ENCODE measurements around the gene GSTA4.
"Not testable (repeated sequence)": the region's sequence is repeated elsewhere in the genome, so short reads cannot be mapped to it uniquely, and the experiment has no call there.

GSTA4 gene

DNA sequence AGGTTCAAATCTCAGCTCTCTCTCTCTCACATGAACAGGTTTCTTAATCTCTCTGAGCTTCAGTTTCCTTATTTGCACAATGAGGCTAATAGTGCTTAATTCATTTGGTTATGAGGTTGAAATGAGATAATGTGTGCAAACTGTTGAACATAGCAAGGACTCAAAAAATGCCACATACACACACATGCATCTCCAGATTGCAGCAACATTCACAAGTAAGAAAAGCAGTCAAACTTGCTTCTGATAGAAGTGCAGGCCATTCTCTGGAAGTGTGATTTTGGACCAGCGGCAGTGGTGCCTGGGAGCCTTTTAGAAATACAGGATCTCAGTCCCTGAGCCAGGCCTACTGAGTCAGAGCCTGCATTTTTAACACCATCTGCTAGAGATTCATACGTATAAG, 25.7 kb downstream of the GSTA4 start:
- DNase-seq: no peak

DNA sequence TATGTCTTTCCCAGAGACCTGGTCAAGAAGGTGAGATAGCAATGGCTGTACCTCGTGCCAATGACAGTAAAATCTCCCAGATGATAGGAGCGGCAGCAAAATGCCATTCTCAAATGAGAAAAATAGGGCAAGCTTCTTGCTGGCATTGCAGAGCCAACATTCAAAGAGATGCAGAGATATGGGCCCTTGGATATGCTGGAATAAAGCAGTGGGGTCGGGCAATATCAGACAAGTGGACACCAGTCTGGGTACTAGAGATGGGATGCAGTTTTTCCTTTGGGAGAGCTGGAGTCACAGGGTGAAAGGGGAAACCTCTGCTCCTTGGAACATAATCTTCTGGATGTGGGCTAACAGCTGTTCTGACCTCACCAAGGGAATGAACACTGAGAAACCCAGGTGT, 29.0 kb downstream of the GSTA4 start:
- DNase-seq: no peak

DNA sequence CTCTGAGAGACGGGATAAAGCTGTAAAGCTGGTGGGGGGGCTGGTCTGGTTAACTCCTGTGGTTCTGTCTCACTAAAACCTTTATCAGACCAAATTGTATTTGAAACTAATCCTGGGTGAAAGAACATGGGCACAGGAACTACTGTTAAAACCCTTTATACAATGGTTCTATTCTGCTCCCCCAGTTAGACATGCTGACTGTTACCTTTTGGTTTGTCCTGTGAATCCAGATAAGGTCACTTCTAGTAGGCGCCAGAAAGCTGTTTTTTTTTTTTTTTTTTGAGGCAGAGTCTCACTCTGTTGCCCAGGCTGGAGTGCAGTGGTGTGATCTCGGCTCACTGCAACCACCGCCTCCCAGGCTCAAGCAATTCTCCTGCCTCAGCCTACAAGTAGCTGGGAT, 29.7 kb downstream of the GSTA4 start:
- no peak for DNase-seq

DNA sequence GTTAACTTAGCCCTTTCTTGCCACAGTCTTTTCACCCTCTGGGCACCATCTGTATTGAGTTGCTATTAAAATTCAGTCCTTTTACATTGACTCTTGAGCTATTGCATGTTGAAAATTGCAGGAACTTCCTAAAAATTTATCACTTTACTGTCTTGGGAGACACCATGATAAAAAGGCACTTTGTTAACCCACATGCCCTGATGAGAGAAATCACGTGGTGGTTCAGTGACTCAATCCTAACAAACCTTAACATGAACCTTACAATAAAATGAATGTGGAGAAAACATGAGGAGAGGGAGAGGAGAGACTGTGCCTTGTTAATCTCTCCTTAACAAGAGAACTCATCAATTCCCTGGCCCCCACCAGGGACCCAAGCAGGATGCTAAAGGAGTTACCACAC, 30.8 kb downstream of the GSTA4 start:
- no peak for DNase-seq

DNA sequence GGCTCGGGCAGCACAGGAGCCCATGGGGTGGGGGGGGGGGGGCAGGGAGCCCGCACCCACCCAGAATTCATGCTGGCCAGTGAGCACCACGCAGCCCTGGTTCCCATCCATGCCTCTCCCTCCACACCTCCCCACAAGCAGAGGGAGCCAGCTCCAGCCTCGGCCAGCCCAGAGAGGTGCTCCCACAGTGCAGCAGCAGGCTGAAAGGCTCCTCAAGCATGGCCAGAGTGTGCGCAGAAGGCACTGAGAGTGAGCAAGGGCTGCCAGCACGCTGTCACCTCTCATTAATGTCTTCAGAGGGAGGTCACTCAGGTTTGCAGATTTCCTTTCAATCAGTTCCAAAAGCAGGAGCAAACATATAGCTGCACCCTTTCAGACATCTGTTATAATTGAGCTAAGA, 32.4 kb downstream of the GSTA4 start:
- no peak for DNase-seq

DNA sequence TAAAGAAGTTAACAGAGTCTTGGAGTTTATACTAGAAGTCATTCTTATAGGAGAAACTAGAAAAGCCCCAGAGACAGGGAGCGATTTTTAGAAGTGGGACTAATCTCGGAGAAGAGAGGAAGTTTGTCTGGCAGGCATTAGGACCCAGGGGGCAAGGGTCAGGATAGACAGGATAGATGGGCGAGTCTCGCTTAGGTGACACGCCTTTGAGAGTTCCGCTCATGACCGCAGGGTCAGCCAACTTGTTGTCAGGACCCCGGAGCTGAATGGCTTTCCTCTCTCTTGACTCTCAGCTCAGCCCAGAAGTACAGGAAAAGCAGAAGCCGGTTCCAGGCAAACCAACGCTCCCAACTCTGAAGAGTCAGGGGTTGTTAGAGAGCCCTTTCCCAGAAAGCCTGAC, 34.1 kb downstream of the GSTA4 start:
- DNase-seq: not testable (repeated sequence)

DNA sequence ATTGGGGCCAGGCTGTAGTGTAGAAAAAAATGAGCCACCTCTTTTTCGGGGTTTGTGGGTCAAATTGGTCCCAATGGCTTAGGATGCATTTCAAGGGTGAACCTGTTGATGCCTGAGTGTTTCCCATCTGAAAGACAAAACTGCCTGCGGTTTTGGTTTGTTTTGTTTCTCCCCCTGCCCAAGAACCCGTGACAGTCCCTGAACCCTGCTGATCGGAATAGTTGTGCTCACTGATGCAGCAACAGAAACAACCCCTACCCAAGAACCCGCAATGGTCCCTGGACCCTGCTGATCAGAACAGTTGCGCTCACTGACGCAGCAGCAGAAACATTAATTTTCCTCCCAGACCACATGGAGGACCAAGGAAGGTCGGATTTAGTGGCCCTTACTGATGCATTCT, 34.9 kb downstream of the GSTA4 start:
- not testable (repeated sequence) for DNase-seq

DNA sequence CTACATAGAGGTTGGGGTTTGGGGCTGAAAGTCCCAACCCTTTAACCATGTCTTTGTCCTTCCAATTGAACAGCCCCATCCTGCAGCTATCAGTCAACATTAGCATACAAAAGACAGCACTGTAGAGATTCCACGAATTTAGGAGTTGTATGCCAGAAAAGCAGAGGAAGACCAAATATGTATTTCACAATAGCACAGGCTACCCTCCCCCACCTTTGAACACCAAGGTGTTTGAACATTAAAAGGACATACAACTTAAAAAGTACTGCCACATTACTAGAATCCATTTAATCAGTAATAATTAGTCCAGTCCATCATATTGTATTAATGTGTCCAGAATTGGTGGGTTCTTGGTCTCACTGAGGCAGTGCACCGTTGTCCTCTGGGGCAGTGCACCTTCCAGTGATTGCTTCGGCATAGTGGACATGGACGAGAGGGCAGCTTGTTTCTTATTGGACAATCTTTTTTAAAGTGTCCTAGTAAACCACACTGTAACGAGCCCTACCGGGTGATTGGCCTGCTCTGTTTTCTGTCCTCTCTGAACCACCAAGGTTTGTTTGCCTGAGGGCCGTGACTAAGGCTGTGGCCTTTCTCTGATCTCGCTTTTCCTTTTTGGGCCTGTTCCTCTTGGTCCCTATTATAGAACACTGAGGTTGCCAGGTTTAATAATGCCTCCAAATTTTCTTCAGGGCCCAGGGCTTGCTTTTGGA, 36.4 kb downstream of the GSTA4 start:
- no peak for DNase-seq

DNA sequence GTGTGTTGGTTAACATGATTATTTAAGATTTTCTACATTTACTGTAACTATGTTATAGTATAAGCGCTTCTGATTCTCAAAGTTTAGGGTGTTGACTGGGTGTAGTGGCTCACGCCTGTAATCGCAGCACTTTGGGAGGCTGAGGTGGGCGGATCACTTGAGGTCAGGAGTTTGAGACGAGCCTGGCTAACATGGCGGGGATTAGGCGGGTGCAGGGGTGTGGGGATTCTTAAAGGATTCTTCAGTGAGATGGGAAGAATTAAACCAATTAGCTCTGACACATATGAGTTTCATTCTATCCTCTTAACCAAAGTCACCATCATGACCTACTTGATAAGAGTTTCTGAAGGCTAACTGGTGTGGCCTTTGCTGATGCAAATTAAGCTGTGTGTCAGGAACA, 39.2 kb downstream of the GSTA4 start:
- DNase-seq: no peak

DNA sequence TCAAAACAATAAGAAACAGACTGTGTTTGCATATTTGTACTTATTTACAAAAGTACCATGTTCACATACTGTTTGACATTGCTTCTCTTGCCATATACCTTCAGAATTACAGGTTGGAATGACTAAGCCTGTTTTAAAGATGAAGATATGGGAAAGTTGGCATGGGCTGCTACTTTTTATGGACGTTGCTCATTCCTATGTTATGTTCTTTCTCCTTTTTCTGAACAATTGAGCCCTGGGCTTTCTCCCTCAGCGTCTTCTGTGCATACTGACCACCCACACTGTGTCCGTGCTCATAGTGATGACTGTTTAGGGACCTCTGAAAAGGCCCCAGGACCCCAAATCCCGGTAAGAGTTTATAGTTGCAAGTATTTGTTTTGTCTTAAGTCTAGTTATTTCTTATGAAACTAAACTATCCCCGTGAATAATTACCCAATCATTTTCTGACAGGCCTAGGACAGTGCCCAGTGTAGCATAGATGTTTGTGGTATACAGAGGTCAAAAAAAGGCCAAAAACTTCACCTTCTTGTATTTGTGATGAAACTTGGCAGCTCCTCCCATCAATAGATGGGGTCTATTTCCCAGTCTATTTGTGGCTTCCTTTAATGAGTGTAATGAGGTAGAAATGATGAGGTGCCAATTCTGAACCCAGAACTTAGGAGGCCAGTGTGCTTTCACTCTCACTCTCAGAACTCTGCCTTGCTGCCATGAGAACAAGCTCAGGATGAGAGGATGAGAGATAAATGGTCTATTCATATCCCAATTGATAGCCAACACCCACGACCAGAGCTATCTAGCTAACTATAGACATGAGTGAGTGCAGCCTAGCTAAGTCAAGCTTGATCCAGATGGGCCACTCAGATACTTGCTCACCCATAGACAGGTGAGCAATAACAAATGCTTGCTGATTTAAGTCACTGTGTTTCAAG, 40.9 kb downstream of the GSTA4 start:
- DNase-seq: no peak

DNA sequence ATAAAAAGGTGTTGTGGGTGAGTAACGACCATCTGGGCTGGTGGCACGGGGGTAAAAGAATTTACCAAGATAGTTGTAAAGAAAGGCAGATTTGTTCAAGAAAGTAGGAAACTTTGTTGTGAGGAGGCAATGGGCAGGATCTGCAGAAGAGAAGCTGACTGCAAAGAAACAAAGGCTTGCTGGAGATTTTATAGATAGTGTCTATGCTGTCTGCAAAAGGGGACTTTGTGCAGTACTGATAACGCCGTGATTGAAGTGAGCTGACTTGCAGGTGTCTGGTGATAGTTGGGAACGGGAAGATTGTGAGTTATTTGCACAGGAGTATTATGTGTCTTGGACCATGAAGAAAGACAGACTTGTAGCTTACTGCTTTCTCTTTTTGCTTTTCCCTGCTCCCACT, 48.8 kb downstream of the GSTA4 start:
- DNase-seq: no peak

DNA sequence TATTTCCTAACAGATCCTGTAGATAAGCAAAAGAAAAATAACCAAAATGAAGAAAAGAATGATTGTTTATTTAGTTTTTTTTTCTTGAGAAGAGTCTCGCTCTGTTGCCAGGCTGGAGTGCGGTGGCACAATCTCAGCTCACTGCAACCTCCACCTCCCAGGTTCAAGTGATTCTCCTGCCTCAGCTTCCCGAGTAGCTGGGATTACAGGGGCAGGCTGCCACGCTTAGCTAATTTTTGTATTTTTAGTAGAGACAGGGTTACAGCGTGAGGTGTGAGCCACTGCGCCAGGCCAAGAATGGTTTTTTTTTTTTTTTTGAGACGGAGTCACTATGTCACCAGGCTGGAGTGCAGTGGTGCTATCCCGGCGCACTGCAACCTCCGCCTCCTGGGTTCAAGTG, 52.3 kb downstream of the GSTA4 start:
- DNase-seq: not testable (repeated sequence)

DNA sequence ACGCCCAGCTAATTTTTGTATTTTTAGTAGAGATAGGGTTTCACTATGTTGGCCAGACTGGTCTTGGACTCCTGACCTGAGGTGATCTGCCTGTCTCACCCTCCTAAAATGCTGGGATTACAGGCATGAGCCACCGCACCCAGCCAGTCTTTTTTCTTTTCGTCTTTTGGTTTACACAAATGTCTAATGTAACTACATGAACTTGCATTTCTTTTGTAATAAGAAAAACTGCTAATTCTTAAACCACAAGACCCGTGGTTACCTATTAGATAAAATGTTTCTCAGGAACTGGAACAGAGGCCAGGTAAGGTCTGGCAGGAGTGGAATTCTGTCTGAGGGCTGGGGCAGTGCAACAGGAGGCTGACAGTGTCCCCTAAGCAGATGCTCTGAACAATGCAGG, 52.9 kb downstream of the GSTA4 start:
- no peak for DNase-seq

DNA sequence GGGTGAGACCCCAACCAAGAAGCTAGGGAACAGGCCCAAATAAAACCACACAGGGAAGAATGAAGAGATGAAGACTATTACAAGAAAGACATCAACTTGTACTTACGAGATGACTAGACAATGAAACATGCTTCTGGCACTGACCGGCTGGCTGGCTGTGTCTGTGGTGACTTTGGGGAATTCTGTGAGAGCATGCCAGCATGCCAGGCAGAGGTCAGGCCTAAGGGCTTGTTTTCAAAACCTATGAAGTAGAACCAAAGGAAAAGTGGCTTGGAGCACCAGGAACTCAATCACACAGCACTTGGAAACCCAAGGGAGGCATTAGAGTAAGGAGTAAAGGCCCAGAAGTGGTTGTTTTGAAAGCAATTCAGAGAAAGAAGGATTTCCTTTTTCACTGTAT, 57.2 kb downstream of the GSTA4 start:
- DNase-seq: no peak

DNA sequence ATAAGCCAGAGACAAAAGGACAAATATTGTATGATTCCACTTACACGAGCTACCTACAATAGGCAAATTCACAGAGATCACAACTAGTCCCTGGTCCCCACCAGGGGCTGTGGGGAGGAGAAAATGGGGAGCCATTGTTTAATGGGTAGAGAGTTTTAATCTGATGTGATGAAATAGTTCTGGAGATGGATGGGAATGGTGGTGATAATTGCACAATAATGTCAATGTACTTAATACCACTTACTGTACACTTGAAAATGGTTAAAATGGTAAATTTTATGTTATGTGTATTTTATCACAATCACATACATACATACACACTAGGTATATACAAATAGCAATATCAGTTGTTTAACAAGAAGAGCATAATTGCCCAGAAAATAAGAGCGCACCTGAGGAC, 61.3 kb downstream of the GSTA4 start:
- DNase-seq: no peak

DNA sequence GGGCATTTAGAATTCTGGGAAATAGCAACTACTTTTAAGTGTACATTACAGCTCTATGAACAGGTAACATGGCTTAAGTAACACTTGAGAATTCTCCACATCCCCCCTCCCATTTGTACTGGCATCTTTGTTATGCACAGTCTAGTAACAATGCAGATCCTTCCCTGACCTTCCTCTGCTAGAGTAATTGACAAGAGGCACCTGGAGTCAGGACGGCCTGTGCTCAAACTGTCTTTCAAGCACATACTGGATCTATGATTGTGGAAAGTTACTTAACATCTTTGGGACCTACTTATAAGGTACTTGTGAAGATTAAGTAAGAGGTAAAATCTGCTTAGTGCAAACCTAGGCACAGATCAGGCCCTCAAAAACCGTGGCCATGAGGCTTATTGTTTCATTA, 63.7 kb downstream of the GSTA4 start:
- DNase-seq: no peak

DNA sequence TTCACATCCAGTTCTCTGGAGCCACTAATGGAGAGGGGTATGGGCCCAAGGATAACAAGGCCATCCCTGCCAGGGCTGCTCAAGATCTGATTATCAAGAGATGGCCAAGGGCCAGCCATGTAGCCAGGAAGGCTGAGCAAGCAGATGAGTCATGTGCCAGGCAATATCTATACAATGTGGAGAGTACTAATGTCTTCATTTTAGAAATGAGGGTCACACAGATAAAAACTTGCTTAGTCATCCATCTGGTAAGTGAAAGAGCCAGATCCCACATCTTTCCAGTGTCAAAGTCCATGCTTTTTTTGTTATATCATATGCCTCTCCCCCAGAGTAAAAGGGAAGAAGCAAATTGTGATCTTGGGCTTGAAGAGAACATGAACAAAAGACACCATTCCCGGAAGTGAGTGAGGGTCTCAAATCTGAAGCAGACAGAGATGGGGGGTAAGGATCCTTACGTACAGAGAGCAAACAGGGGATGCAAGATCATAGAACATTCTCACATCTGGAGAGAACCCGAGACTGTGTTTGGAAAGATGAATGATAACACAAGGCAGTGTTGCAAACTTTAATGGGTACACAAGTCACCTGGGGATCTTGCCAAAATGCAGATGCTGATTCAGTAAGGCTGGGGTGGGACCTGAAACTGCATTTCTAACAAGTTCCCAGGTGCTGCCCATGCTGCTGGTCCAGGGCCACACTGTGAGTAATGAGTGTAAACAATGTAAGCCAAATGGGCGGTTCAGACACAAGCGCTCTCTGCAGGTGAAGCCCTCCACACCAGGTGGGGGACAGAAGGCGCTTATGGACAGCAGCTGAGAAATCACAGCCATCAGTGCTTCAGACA, 65.5 kb downstream of the GSTA4 start:
- DNase-seq: no peak

Measured in right forelimb (tissue), 1 donor.